HCT116 (cell line): ENCODE results near the gene SH3TC1. TPM values are rescaled to one million over a fixed set of nuclear protein-coding genes. Genes with fewer than 3 reads are reported as not detected.

Experiments used
- ATAC-seq: fragments of 200-7000 bp; cut with Tn5 transposase; 2 replicates; pipeline ENCODE4 v1.9.1; 2020; ENCODE audit warnings: mild to moderate bottlenecking, moderate library complexity
- BruUV-seq: library from RNA; stranded (reverse); fragments of 400-500 nt; replicated peaks from 2 replicates; lab custom pipeline; 2021; lab: Mats Ljungman, UMichigan
- CTCF ChIA-PET: fragments of 300-600 bp; sonication (Branson Sonifier 250); formaldehyde crosslinking; loops from one replicate; lab custom pipeline; 2021; ENCODE audit warnings: antibody characterized with exemption; lab: Charles Lee
- POLR2A ChIA-PET: fragments of 300-600, 350-600 bp; sonication (Branson Sonifier 250); formaldehyde crosslinking; loops from one replicate; lab custom pipeline; 2021; ENCODE audit warnings: antibody characterized with exemption; lab: Charles Lee
- RAD21 ChIA-PET, 2 experiments: fragments of 300-600 bp; sonication (Branson Sonifier 250); formaldehyde crosslinking; loops; one replicate each; lab custom pipeline; 2023; ENCODE audit warnings: low total read pairs in 2 of 2; ENCODE audit not compliant: uncharacterized antibody in 2 of 2, unreplicated experiment in 2 of 2, low non-redundant PET in 1 of 2; lab: Charles Lee
- DNase-seq: peaks from one replicate; pipeline ENCODE4 v3.0.0-alpha.2; 2010; ENCODE audit warnings: low read depth, low spot score
- H2AFZ ChIP-seq: fragments of 200-600 bp; shearing (Covaris generic), sonication (generic); 2 replicates; pipeline ENCODE4 v1.6.1; 2017; ENCODE audit warnings: low read depth, mixed run types, mixed read lengths, antibody characterized with exemption, low read length; ENCODE audit not compliant: poor library complexity, severe bottlenecking
- H3K27ac ChIP-seq: 2 replicates; pipeline ENCODE4 v1.5.1; 2012; ENCODE audit warnings: low read depth, low read length
- H3K27me3 ChIP-seq: fragments of 200-600 bp; sonication (generic); 2 replicates; pipeline ENCODE4 v1.6.1; 2016; ENCODE audit warnings: mixed run types, low read length, mixed read lengths; ENCODE audit not compliant: insufficient read depth
- H3K36me3 ChIP-seq, 2 experiments: fragments of 200-500 bp in 1 of 2; fragments of 200-600 bp in 1 of 2; sonication (Bioruptor generic) in 1 of 2; sonication (generic) in 1 of 2; 2 replicates each; pipeline versions ENCODE4 v1.5.1 to v1.6.1; 2014 to 2016; ENCODE audit warnings: low read length in 2 of 2, inconsistent platforms in 1 of 2, mixed read lengths in 1 of 2, mixed run types in 1 of 2; ENCODE audit not compliant: insufficient read depth in 2 of 2, control insufficient read depth in 1 of 2
- H3K4me1 ChIP-seq, 2 experiments: fragments of 200-600 bp in 1 of 2; sonication (generic) in 1 of 2; 2 replicates each; pipeline versions ENCODE4 v1.5.1 to v1.6.1; 2012 to 2017; ENCODE audit warnings: low read length in 2 of 2, inconsistent platforms in 1 of 2, mild to moderate bottlenecking in 1 of 2, mixed read lengths in 1 of 2, mixed run types in 1 of 2, moderate library complexity in 1 of 2; ENCODE audit not compliant: insufficient read depth in 2 of 2, control insufficient read depth in 1 of 2
- H3K4me2 ChIP-seq: fragments of 200-600 bp; sonication (generic); 2 replicates; pipeline ENCODE4 v1.6.1; 2017; ENCODE audit warnings: mixed run types, low read length, mixed read lengths
- H3K4me3 ChIP-seq, 2 experiments: fragments of 200-600 bp in 1 of 2; sonication (generic) in 1 of 2; replicated peaks in 1 of 2; 2 replicates each; pipeline ENCODE4 v1.5.1; 2011 to 2016; ENCODE audit warnings: low read length in 2 of 2, control low read depth in 1 of 2, low read depth in 1 of 2, mild to moderate bottlenecking in 1 of 2, mixed read lengths in 1 of 2, mixed run types in 1 of 2
- H3K79me2 ChIP-seq: fragments of 200-600 bp; sonication (generic); 2 replicates; pipeline ENCODE4 v1.6.1; 2017; ENCODE audit warnings: mild to moderate bottlenecking, mixed run types, low read length, moderate library complexity, mixed read lengths; ENCODE audit not compliant: insufficient read depth
- H3K9ac ChIP-seq: fragments of 200-600 bp; sonication (generic); 2 replicates; pipeline ENCODE4 v1.6.1; 2016; ENCODE audit warnings: low read length, mixed read lengths
- H3K9me2 ChIP-seq: fragments of 200-600 bp; sonication (generic), shearing (Covaris generic); 2 replicates; pipeline ENCODE4 v1.6.1; 2017; ENCODE audit warnings: mixed run types, mild to moderate bottlenecking, moderate library complexity; ENCODE audit not compliant: insufficient read depth
- H3K9me3 ChIP-seq, 2 experiments: fragments of 200-500 bp in 1 of 2; fragments of 200-600 bp in 1 of 2; sonication (Bioruptor generic) in 1 of 2; sonication (generic) in 1 of 2; 2 replicates each; pipeline ENCODE4 v1.6.1; 2014 to 2017; ENCODE audit warnings: low read length in 2 of 2, mixed read lengths in 2 of 2, inconsistent platforms in 1 of 2, low read depth in 1 of 2, mild to moderate bottlenecking in 1 of 2, mixed run types in 1 of 2, moderate library complexity in 1 of 2; ENCODE audit not compliant: control insufficient read depth in 1 of 2, insufficient read depth in 1 of 2
- H4K20me1 ChIP-seq: fragments of 200-600 bp; sonication (generic), shearing (Covaris generic); 2 replicates; pipeline ENCODE4 v1.6.1; 2017; ENCODE audit warnings: mixed run types, mild to moderate bottlenecking, moderate library complexity; ENCODE audit not compliant: insufficient read depth
- CTCF ChIP-seq, 3 experiments: fragments of 200-600 bp in 1 of 3; sonication (generic) in 1 of 3; IDR thresholded peaks in 2 of 3; conservative IDR thresholded peaks in 1 of 3; 2 replicates each; pipeline ENCODE4 v1.5.1; 2012 to 2017; ENCODE audit warnings: low read depth in 2 of 3, low read length in 2 of 3, antibody characterized with exemption in 1 of 3, borderline replicate concordance in 1 of 3, control low read depth in 1 of 3, mild to moderate bottlenecking in 1 of 3, mixed read lengths in 1 of 3, mixed run types in 1 of 3, moderate library complexity in 1 of 3; ENCODE audit not compliant: insufficient read depth in 1 of 3
- EZH2 ChIP-seq: fragments of 200-600 bp; sonication (generic); IDR thresholded peaks from 2 replicates; pipeline ENCODE4 v1.6.1; 2017; ENCODE audit warnings: antibody characterized with exemption, mixed run types
- EZH2phosphoT487 ChIP-seq: fragments of 200-600 bp; IDR thresholded peaks from 2 replicates; pipeline ENCODE4 v1.6.1; 2018; ENCODE audit warnings: antibody characterized with exemption, borderline replicate concordance
- MAX ChIP-seq: IDR thresholded peaks from 2 replicates; pipeline ENCODE4 v1.6.1; 2012
- POLR2A ChIP-seq: IDR thresholded peaks from 2 replicates; pipeline ENCODE4 v1.7.0; 2011; ENCODE audit warnings: borderline replicate concordance; ENCODE audit not compliant: insufficient read depth, insufficient read length; ENCODE audit errors: extremely low read depth
- SRF ChIP-seq: IDR thresholded peaks from 2 replicates; pipeline ENCODE4 v1.6.1; 2012; ENCODE audit warnings: low read depth
- TCF7L2 ChIP-seq: IDR thresholded peaks from 2 replicates; pipeline ENCODE4 v1.7.0; 2011; ENCODE audit warnings: borderline replicate concordance, inconsistent platforms; ENCODE audit not compliant: insufficient read depth, insufficient read length; ENCODE audit errors: extremely low read depth
- YY1 ChIP-seq: IDR thresholded peaks from 2 replicates; pipeline ENCODE4 v1.6.1; 2011; ENCODE audit warnings: low read length, low read depth, moderate library complexity, mild to moderate bottlenecking; ENCODE audit not compliant: insufficient replicate concordance; ENCODE audit errors: extremely low read depth
- ZFX ChIP-seq: fragments of 450-650 bp; IDR thresholded peaks from 2 replicates; pipeline ENCODE4 v1.6.1; 2017
- intact Hi-C: fragments of 100-400 bp; cut with micrococcal nuclease; formaldehyde crosslinking; loops from 2 replicates; pipeline ENCODE4 v1.10.0; 2022
- total RNA-seq: library from RNA; stranded (reverse); gene quantifications from one replicate; pipeline ENCODE4 v1.2.1, GENCODE V29; 2021; ENCODE audit not compliant: unreplicated experiment

Gene SH3TC1
- total RNA-seq, 1 experiment from 2014 or later: 12.5 TPM

- H3K79me2 ChIP-seq: no peaks in the 10 kb centered on the region
- CTCF ChIA-PET: interaction anchor here (1.5 kb wide), 1 partner anchor 26 kb away, joined by 3 read pairs; no protein-coding TSS in a partner anchor
- intact Hi-C loops: no loop called here
Observed at GRCh38 chr4:8150152-8151090, 48.7 kb upstream of the SH3TC1 start.

More at GRCh38 chr4:8150152-8151090, 48.7 kb upstream of the SH3TC1 start:
- BruUV-seq: no TSS peak
- no peak overlapping the region for H2AFZ ChIP-seq
- H3K9me2 ChIP-seq: no peaks in the 10 kb centered on the region
- no peak overlapping the region for H3K4me3 ChIP-seq
- H3K27me3 ChIP-seq: no peaks in the 10 kb centered on the region
- ATAC-seq: no peak
- RAD21 ChIA-PET: no interaction called here
- TF ChIP-seq CTCF (IDR thresholded peaks at IDR 0.05 in 2 of 3, conservative IDR thresholded peaks at IDR 0.05 in 1 of 3; ENCODE audit: borderline replicate concordance in 1 of 3, insufficient read depth in 1 of 3, low read depth in 2 of 3, low read length in 2 of 3) (no peak), EZH2phosphoT487 (no peak), EZH2 (no peak), YY1 (no peak), POLR2A (no peak), MAX (no peak), ZFX (no peak), TCF7L2 (no peak), SRF (no peak)
- TF ChIP-seq, all 23 proteins: peak for 0
- POLR2A ChIA-PET: no interaction called here
- peaks cover 4 to 8% of the 10 kb centered on the region in 2 experiments for H3K4me1 ChIP-seq
- no peaks in the 10 kb centered on the region for H3K36me3 ChIP-seq
- no peak overlapping the region for H3K9ac ChIP-seq
- no peaks in the 10 kb centered on the region for H3K9me3 ChIP-seq
- no peak for DNase-seq
- H4K20me1 ChIP-seq: no peaks in the 10 kb centered on the region
- no peak overlapping the region for H3K4me2 ChIP-seq
- no peak overlapping the region for H3K27ac ChIP-seq
